Measurements from ENCODE around the gene SVOPL. TPM values are rescaled to one million over a fixed set of nuclear protein-coding genes. Genes with fewer than 3 reads are reported as not detected.
"Not testable (repeated sequence)": the region's sequence is repeated elsewhere in the genome, so short reads cannot be mapped to it uniquely, and the experiment has no call there.

Gene SVOPL, protein sequence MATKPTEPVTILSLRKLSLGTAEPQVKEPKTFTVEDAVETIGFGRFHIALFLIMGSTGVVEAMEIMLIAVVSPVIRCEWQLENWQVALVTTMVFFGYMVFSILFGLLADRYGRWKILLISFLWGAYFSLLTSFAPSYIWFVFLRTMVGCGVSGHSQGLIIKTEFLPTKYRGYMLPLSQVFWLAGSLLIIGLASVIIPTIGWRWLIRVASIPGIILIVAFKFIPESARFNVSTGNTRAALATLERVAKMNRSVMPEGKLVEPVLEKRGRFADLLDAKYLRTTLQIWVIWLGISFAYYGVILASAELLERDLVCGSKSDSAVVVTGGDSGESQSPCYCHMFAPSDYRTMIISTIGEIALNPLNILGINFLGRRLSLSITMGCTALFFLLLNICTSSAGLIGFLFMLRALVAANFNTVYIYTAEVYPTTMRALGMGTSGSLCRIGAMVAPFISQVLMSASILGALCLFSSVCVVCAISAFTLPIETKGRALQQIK
- not detected in 2 replicates for total RNA-seq

- intact Hi-C loops (cut with micrococcal nuclease): no loop called here
Measured at GRCh38 chr7:138700857-138701536, at the start of gene SVOPL. Gene SVOPL, minus strand, starts transcription at chr7:138701362. Its CDS starts 22,317 bp downstream, at chr7:138679045.

- intact Hi-C loops (cut with micrococcal nuclease): loop anchor here (5.0 to 10.0 kb wide), 3 partner anchors 232 to 816 kb away; partner anchors contain the start of gene KIAA1549
Measured at GRCh38 chr7:138750473-138750872, 49.3 kb upstream of the SVOPL start.

DNA sequence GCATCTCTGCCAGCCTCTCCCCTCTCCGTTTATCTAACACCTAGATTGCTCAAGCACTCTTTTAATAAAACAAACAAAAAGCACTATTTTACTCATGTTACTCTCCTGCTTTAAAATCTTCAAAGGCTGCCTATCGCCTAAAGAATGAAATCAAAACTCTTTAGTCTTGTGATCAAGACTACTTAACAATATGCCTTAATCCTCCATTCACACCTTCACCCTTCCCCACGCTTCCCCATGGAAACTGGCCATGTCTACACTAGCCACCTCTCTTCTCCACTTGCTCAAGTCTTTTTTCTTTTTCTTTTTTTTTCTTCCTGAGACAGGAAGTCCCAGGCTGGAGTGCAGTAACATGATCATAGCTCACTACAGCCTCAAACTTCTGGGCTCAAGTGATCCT, 48.8 kb upstream of the SVOPL start:
- intact Hi-C loops (cut with micrococcal nuclease): loop anchor here (5.0 to 10.0 kb wide), 3 partner anchors 232 to 815 kb away; partner anchors contain the start of gene KIAA1549

DNA sequence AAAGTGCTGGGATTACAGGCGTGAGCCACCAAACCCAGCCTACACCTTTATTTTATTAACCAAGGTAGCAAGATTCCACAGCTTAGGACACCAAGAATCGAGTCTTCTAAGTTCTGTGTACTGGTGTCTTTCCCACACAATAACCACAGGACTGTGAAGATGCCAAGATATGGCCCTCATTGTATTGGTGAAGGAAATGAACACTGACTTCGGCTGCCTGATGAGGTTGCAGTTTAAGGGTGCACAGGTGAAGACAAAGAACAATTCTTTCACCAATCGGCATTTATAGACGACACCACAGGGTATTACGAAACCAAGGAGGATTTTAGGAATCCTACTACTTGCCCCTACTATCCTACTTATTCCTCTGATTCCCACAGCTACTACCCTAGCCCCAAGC, 47.5 kb upstream of the SVOPL start:
- intact Hi-C loops (cut with micrococcal nuclease): no loop called here

DNA sequence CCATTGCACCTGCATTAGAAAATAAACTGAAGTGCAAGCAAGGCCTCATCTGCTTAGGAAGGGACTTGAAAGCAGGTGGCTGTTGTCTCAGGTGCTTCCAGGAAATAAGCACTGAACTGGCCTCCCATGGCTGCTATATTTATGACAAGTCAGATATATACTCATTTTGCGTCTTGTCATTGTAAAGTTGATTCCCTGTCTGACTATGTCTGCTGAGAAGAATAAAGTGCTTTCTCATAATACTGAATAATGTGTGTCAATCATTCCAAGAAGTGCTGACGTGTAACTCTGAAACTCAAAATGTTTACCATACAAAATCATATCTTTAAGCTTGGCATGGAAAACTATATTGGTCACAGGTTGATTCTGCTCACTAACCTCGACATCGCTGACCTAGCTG, 44.9 kb upstream of the SVOPL start:
- intact Hi-C loops (cut with micrococcal nuclease): no loop called here

GRCh38 chr7:138745189-138745588, 44.0 kb upstream of the SVOPL start:
- intact Hi-C loops (cut with micrococcal nuclease): no loop called here

DNA sequence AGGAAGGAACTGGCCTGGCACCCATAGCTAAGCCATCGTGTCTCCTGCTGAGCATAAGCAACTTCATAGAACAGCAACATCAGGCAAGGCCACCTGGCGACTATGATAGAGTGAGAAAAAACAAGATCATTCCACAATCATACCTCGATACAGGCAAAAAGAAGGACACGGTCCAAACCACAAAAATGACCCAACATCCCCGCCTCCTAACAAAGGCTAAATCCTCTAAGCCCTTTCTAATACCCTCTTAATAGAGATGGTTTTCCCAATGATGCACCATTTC, 40.2 kb upstream of the SVOPL start:
- intact Hi-C loops (cut with micrococcal nuclease): no loop called here

- intact Hi-C loops (cut with micrococcal nuclease): loop anchor here (2.0 kb wide), 1 partner anchor 731 kb away; no protein-coding TSS in a partner anchor
Measured at GRCh38 chr7:138739859-138740258, 38.7 kb upstream of the SVOPL start.

DNA sequence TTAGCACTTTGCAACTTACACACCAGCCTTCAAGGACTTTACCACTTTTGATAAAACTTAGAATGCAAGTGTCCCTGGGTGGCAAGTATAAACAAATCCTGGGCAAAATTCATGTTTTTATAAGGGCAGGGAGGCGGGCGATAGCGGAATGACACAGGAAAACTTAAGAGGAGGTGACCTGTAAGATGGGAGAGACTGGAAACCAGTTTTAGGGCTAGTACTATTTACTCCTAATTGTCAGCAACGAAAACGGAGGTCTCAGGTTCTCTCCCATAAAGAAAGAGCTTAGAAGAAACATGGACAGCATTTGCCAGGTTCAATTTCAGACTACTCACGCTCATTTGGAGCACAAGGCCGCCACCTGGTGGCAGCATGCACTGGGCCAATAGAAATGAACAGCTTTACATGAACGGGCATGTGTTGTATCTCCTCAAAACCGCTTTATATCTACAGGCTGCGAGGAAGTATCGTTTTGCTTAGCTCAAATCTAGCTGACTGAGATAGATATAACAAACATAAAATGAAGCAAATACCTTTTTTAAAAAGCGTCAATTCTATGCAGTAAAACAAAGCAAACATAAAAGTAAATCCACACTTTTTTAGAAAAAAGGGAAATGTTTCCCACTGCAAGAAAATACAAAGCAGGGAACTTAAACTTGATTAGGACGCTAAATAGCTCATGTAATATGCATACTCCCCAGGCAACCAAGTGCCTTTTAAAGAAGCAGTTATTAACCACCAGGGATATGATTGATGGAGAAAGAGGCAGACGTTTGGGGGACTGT, 37.6 kb upstream of the SVOPL start:
- intact Hi-C loops (cut with micrococcal nuclease): loop anchor here (1.0 to 2.0 kb wide), 9 partner anchors 14 to 1082 kb away; no protein-coding TSS in a partner anchor

DNA sequence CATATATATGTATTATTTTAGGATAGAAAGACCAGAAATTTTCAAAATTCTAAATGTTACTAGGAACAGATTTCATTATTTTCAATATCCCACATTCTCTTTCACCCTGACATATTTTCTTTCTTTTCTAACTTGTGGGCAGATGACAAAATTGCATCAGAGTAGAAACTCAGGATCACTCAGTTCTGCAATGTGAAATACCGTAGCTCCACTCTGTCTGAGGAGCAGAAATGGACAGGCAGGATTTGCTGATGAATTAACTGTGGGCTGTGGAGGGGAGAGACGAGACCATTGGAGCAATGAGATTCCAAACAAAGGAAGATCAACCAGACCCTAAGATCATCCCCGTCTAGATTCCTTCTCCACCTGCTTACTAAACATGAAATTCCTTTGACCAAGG, 37.0 kb upstream of the SVOPL start:
- intact Hi-C loops (cut with micrococcal nuclease): loop anchor here (1.0 to 2.0 kb wide), 9 partner anchors 14 to 1082 kb away; no protein-coding TSS in a partner anchor

DNA sequence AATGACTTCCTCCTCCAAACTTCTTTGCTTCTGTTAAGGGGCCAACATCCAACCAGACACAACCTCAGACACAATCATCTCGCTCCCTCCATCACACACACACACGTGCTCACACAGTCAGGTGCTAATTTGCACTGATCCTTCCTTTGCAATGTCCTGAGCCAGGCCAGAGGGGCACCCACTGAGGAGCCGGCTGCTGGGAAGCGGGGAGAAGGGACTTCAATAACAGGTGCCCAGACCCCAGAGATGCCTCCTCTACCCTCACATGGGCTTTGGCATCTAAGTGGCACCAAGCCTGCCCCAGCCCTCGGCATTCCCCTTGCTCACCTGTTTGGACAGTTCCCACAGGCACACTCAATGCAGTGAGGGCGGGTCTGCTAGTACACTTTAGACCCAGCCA, 34.2 kb upstream of the SVOPL start:
- intact Hi-C loops (cut with micrococcal nuclease): no loop called here

GRCh38 chr7:138731733-138732132, 30.6 kb upstream of the SVOPL start:
- intact Hi-C loops (cut with micrococcal nuclease): not testable (repeated sequence)

- intact Hi-C loops (cut with micrococcal nuclease): no loop called here
Measured at GRCh38 chr7:138729444-138729843, 28.3 kb upstream of the SVOPL start.

GRCh38 chr7:138727336-138728099, 26.4 kb upstream of the SVOPL start:
- intact Hi-C loops (cut with micrococcal nuclease): no loop called here

GRCh38 chr7:138726288-138726687, 25.1 kb upstream of the SVOPL start:
- intact Hi-C loops (cut with micrococcal nuclease): no loop called here

DNA sequence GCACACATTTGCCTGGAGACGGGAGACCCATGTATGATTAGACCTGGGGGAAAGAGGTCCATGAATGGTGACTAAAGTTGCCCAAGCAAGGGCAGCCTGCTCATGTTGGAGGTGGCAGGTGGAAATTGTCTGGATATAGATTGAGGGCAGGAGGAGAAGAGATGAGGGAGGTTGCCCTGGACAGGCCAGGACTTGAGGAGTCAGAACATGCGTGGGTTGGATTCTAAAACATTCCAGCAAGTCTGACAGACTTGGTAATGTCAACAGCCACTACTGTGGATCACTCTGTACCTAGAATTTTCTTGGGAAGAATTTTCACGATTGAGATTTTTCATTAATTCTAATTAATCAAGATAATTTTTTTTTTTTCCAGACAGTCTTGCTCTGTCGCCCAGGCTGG, 19.1 kb upstream of the SVOPL start:
- intact Hi-C loops (cut with micrococcal nuclease): no loop called here

DNA sequence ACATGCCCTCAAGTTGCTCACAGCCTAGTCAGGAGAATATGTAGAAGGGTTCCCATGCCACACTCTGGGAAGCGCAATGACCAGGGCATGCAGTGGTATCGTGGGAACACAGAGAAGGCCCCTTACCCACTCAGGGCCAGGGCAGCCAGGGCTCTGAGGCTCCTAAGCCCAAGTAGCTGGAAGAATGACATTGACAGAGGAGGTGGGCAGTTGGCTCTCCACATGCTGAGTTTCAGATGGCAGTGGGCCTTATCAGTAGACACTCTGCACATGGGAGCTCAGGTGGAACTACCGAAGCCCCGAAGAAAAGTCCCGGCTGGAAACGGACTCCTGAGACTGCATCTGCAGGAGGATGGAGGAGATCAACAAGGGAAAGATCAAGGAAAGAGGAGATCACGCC, 15.7 kb upstream of the SVOPL start:
- intact Hi-C loops (cut with micrococcal nuclease): no loop called here

DNA sequence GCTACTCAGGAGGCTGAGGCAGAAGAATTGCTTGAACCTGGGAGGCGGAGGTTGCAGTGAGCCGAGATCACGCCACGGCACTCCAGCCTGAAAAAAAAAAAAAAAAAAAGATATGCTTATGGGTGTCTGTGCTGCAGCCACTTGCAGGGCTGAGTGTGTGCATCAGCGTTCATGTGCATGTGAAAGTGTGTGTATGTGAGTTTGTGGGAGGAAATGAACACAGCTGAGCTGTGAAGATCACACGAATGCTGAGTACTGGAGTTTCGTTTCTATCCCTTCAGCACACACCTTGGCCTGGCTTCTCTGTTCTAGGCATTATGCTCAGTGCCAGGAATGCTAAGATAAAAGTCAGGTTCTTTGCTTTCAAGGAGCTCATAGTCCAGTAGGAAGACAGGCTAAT, 12.0 kb upstream of the SVOPL start:
- intact Hi-C loops (cut with micrococcal nuclease): no loop called here

DNA sequence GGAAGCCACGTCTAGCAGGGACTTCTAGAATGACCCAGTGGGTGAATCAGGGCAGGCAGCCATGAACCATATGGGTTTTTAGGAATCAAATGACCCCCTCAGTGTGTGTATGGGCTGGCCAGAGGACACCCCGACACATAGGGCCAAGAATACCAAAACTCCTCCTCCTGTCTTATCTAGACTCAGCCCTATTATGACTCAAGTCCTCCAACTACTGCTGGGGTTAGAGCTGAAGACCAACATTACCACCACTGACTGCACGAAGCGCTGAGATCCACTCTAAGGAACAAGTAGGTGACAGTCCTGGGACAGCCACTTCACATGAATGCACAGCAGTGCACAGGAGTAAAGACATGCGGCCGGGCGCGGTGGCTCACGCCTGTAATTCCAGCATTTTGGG, 11.5 kb upstream of the SVOPL start:
- intact Hi-C loops (cut with micrococcal nuclease): no loop called here

- intact Hi-C loops (cut with micrococcal nuclease): no loop called here
Measured at GRCh38 chr7:138710536-138711385, 9.6 kb upstream of the SVOPL start.

Data from T-helper 1 cell treated with Interleukin-12 subunit alpha and Interleukin-12 subunit beta and Interleukin-4 antibody, amounts not matched to agents 30 ng/mL and 1 ng/mL, for 36 hours (primary cell).